BE2C (cell line): ENCODE data around the gene ETFB.

ENCODE experiments used
- DNase-seq: peaks from one replicate; pipeline ENCODE4 v3.0.0-alpha.2; 2020
- H3K27me3 ChIP-seq: fragments of 250-450 bp; sonication (Bioruptor Pico); 2 replicates; pipeline ENCODE4 v1.5.1; 2020; ENCODE audit warnings: mild to moderate bottlenecking
- H3K36me3 ChIP-seq: fragments of 250-450 bp; sonication (Bioruptor Pico); 2 replicates; pipeline ENCODE4 v1.5.1; 2020; ENCODE audit warnings: mild to moderate bottlenecking
- H3K4me1 ChIP-seq: fragments of 250-450 bp; sonication (Bioruptor Pico); 2 replicates; pipeline ENCODE4 v1.5.1; 2020
- H3K4me3 ChIP-seq: 2 replicates; pipeline ENCODE4 v1.5.1; 2011; ENCODE audit warnings: low read depth, low read length
- H3K9me3 ChIP-seq: fragments of 250-450 bp; sonication (Bioruptor Pico); 2 replicates; pipeline ENCODE4 v1.5.1; 2020
- TF ChIP-seq, protein P1 (sequence below): IDR thresholded peaks from 2 replicates; pipeline ENCODE4 v1.5.1; 2012; ENCODE audit warnings: mild to moderate bottlenecking, low read depth, low read length

ETFB gene

DNA sequence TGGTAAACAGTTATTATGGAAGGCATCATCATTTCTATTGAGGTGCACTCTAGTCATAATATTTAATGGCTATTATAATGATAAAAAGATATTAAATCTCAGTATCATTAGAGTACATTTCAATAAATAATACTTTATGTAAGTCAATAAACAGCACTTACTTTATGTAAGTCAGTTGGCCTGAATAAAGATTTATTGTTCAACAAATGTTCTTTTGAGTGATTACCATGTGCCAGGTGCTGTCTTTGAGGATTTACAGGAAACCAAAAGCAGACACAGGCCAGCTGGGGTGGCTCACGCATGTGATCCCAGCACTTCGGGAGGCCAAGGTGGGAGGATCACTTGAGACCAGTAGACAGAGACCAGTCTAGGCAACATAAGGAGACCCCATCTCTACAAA is 11.2 kb upstream of the ETFB start:
- TF ChIP-seq, protein P1, sequence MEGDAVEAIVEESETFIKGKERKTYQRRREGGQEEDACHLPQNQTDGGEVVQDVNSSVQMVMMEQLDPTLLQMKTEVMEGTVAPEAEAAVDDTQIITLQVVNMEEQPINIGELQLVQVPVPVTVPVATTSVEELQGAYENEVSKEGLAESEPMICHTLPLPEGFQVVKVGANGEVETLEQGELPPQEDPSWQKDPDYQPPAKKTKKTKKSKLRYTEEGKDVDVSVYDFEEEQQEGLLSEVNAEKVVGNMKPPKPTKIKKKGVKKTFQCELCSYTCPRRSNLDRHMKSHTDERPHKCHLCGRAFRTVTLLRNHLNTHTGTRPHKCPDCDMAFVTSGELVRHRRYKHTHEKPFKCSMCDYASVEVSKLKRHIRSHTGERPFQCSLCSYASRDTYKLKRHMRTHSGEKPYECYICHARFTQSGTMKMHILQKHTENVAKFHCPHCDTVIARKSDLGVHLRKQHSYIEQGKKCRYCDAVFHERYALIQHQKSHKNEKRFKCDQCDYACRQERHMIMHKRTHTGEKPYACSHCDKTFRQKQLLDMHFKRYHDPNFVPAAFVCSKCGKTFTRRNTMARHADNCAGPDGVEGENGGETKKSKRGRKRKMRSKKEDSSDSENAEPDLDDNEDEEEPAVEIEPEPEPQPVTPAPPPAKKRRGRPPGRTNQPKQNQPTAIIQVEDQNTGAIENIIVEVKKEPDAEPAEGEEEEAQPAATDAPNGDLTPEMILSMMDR, result no peak
- Histone ChIP-seq H3K4me1 (no peaks in the 10 kb centered on the region), H3K27me3 (no peaks in the 10 kb centered on the region), H3K4me3 (no peak overlapping the region), H3K9me3 (no peaks in the 10 kb centered on the region), H3K36me3 (no peaks in the 10 kb centered on the region)
- DNase-seq, result no peak

DNA sequence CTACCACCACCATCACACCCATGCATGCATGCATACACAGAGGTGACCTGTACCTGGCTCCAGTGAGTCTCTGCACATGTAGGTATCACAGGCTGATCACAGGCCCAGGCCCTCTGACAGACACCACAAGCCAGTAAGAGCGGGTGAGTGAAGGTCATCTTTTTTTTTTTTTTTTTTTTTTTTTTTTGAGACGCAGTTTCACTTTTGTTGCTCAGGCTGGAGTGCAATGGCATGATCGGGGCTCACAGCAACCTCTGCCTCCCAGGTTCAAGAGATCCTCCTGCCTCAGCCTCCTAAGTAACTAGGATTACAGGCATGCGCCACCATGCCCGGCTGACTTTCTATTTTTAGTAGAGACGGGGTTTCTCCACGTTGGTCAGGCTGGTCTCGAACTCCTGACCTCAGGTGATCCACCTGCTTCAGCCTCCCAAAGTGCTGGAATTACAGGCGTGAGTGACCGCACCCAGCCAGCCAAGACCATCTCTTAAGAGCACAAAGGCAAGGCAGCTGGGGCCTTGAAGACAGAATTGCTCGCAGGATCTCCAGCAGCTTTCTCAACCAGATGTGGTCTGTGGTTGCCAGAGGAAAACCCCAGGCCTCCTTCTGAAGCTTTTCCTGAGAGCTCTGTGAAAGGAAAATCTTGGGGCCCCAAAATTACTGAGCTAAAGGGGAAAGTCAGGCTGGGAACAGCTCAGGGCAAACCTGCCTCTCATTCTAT is 9.5 kb upstream of the ETFB start:
- H3K4me1 ChIP-seq, result no peaks in the 10 kb centered on the region
- no peak for DNase-seq
- no peak overlapping the region for H3K4me3 ChIP-seq
- no peaks in the 10 kb centered on the region for H3K36me3 ChIP-seq
- TF ChIP-seq, protein P1, result no peak
- H3K27me3 ChIP-seq, result no peaks in the 10 kb centered on the region
- no peaks in the 10 kb centered on the region for H3K9me3 ChIP-seq

DNA sequence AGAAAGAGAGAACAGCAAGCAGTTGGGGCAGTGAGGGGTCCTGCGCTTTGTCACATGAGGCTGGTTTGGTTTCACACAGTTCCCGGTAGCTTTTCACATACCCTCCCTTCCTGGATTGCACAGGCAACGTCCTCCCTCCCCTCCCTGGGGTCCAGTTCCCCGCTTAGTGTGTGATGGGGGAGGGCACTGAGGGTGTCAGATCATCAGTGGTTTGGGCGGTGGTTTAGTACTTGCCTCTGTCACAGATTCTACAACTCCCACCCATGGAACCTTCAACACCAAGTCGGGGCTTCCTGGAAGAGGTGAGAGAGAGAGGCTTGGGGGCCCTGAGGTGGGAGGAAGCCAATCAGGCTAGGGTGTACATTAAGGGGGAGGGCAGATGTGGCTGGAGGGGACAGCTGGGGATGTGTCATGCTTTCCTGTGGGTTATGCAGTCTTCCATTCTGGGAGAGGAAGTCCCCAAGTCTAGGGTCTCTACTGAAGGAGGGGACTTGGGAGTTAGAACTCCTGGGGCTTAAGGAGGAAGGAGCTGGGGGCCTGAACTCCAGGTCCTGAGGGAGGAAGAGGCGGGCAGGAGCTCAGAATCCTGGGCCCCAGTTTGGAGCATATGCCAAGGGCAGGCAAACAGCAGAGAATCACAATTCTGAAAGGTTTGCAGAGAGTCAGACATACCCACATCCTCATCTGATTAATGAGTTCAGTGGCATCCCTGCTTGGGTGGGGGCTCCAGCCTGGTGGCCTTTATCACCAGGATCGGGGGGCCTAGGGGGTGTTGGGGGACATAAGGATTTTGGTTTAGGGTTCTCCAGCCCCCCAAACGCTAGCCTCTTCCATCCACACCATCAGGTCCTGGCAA is 6.7 kb upstream of the ETFB start, which contains the start of gene NKG7:
Gene NKG7 (minus strand): TSS at position 6 of the 856 bp plus-strand sequence. CDS start 119 bp downstream, outside the sequence.
- Histone ChIP-seq H3K27me3 (no peaks in the 10 kb centered on the region), H3K4me1 (peaks cover 2% of the 10 kb centered on the region; the same call in 1 of the 2 replicates), H3K4me3 (no peak within 1 kb of the TSS), H3K36me3 (no peaks in the 10 kb centered on the region), H3K9me3 (no peaks in the 10 kb centered on the region)
- TF ChIP-seq, protein P1, result no peak
- DNase-seq, result no peak

DNA sequence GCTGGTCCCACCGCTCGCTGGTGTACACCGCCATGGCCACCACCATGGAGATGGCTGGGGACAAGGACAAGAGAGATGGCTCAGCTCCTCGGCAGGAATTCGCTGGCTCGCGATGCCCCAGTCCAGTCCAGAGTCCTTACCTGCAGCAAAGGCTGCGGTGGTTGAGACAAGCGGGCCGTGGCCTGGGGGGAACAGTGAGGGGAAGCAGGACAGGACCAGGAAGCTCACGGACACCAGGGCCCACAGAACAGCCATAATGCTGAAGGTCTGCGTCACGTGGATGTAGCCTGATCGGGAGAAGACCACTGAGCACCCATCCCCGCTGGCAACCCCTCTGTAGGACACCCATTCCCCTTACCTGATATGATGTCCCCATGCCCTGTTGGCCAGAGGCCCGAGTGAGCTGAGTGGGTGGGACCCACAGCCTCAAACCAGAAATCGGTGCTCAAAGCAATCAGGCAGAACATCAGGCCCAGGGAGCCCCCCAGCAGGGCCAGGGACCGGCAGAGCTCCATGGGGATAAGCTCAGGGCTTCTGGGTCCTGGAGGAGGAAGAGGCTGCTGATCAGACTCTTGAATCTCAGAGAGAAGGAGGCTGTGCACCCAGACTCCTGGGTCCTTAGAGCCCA is 5.9 kb upstream of the ETFB start:
- TF ChIP-seq, protein P1, result no peak
- H3K36me3 ChIP-seq, result no peaks in the 10 kb centered on the region
- DNase-seq, result no peak
- H3K4me1 ChIP-seq, result peaks cover 2% of the 10 kb centered on the region; the same call in 1 of the 2 replicates
- no peaks in the 10 kb centered on the region for H3K9me3 ChIP-seq
- no peak overlapping the region for H3K4me3 ChIP-seq
- H3K27me3 ChIP-seq, result no peaks in the 10 kb centered on the region

DNA sequence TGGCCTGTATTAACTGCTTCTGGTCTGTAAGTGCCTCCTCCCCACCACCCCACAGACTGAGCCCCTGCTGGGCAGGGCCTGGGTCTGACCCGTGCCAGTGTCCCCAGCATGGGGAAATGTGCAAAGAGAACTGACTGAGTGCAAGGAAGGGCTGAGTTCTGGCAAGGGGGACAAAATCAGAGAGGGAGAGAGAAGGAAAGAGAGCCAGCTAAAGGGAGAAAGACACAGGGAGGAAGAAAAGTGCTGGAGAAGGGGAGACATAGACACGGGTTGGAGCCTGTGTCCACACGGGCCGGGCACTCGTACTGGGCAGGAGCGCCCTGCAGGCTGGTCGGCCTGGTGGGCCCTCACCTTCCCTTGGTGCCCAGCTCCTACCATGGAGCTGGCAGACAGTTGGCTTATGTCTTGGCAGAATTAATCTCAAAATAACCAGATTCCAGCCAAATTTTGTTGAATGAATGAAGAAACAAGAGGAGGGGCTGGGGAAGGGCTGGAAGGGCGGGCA is 5.0 kb upstream of the ETFB start:
- H3K9me3 ChIP-seq, result no peaks in the 10 kb centered on the region
- no peaks in the 10 kb centered on the region for H3K27me3 ChIP-seq
- peaks cover 2% of the 10 kb centered on the region; the same call in 1 of the 2 replicates for H3K4me1 ChIP-seq
- no peak overlapping the region for H3K4me3 ChIP-seq
- DNase-seq, result no peak
- TF ChIP-seq, protein P1, result no peak
- no peaks in the 10 kb centered on the region for H3K36me3 ChIP-seq
